ENCODE measurements around the gene IL27RA.

DNA sequence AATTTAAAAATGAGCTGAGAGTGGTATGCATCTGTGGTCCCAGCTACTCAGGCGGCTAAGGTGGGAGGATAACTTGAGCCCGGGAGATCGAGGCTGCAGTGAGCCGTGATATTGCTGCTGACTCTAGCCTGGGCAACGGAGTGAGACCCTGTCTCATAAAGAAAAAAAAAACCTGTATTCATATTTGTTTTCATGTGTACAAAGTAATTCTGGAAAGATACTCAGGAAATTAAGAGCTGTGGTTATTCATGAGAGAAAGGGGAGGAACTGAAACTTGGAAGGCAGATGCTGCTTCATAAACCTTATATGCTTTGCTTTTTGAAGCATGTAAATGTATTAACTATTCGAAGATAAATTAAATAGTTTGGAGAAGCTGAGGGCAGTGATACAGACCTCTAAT is 12.5 kb upstream of the IL27RA start:
- TF ChIP-seq POLR2A (IDR thresholded peaks at IDR 0.05; ENCODE audit: low read length), result no peak
- TF ChIP-seq GATA1 (IDR thresholded peaks at IDR 0.05; ENCODE audit: low read depth, low read length), result no peak

Data from erythroblast (primary cell).